CD4-positive, alpha-beta T cell (primary cell): ENCODE measurements around the gene NR5A1. TPM values are rescaled to one million over a fixed set of nuclear protein-coding genes. Genes with fewer than 3 reads are reported as not detected.
A peak's percentile ranks its signal among the peaks of the same experiment; 100 is the strongest.

Experiments used
- ATAC-seq: fragments of 200-7000 bp; cut with Tn5 transposase; one replicate; pipeline ENCODE4 v1.10.0; 2022; ENCODE audit warnings: mild to moderate bottlenecking; ENCODE audit not compliant: poor library complexity
- CTCF ChIA-PET: fragments of 350-600 bp; sonication (Branson Sonifier 250); formaldehyde crosslinking; loops from one replicate; lab custom pipeline; 2021; ENCODE audit warnings: antibody characterized with exemption, inconsistent platforms; lab: Charles Lee
- POLR2A ChIA-PET: fragments of 350-600 bp; sonication (Branson Sonifier 250); formaldehyde crosslinking; loops from one replicate; lab custom pipeline; 2021; ENCODE audit warnings: antibody characterized with exemption, inconsistent platforms; lab: Charles Lee
- DNase-seq, 14 experiments: peaks; one replicate each; pipeline ENCODE4 v3.0.0-alpha.2; 2013 to 2020; ENCODE audit warnings: mixed read lengths in 2 of 14
- H3K27ac ChIP-seq, 2 donors: one replicate each; pipeline versions ENCODE4 v1.5.1 to v1.7.0; 2013; ENCODE audit warnings: low read length in 2 of 2, low read depth in 1 of 2, mild to moderate bottlenecking in 1 of 2
- H3K27me3 ChIP-seq, 2 experiments: 1 replicate in 1 of 2; 2 replicates in 1 of 2; pipeline versions ENCODE4 v1.6.1 to v1.7.0; 2013; ENCODE audit warnings: low read length in 2 of 2, control low read depth in 1 of 2, mild to moderate bottlenecking in 1 of 2, moderate library complexity in 1 of 2; ENCODE audit not compliant: insufficient read depth in 2 of 2, control insufficient read depth in 1 of 2
- H3K36me3 ChIP-seq: one replicate; pipeline ENCODE4 v1.6.1; 2013; ENCODE audit warnings: low read length, control low read depth; ENCODE audit not compliant: insufficient read depth
- H3K4me1 ChIP-seq: one replicate; pipeline ENCODE4 v1.6.1; 2013; ENCODE audit warnings: low read length, control low read depth; ENCODE audit not compliant: insufficient read depth
- H3K4me3 ChIP-seq: one replicate; pipeline ENCODE4 v1.5.1; 2013; ENCODE audit warnings: mild to moderate bottlenecking, low read length, moderate library complexity
- H3K9me3 ChIP-seq, 2 experiments: 1 replicate in 1 of 2; 2 replicates in 1 of 2; pipeline versions ENCODE4 v1.6.1 to v1.7.0; 2013; ENCODE audit warnings: low read length in 2 of 2, mild to moderate bottlenecking in 2 of 2, control low read depth in 1 of 2, moderate library complexity in 1 of 2; ENCODE audit not compliant: control insufficient read depth in 1 of 2, insufficient read depth in 1 of 2
- H3K27ac Mint-ChIP-seq: one replicate; pipeline ENCODE4 v1.8.0; 2020; ENCODE audit warnings: mixed read lengths
- H3K27me3 Mint-ChIP-seq: one replicate; pipeline ENCODE4 v1.8.0; 2021; ENCODE audit warnings: mixed read lengths
- H3K36me3 Mint-ChIP-seq: one replicate; pipeline ENCODE4 v1.8.0; 2021; ENCODE audit warnings: low read depth, mixed read lengths
- H3K4me1 Mint-ChIP-seq: one replicate; pipeline ENCODE4 v1.8.0; 2021; ENCODE audit warnings: low read depth, mixed read lengths
- H3K4me3 Mint-ChIP-seq: one replicate; pipeline ENCODE4 v1.8.0; 2020; ENCODE audit warnings: mild to moderate bottlenecking, mixed read lengths
- H3K9me3 Mint-ChIP-seq: one replicate; pipeline ENCODE4 v1.8.0; 2020; ENCODE audit warnings: mixed read lengths
- intact Hi-C, 2 experiments: fragments of 100-400 bp; cut with DNase I in 1 of 2; cut with micrococcal nuclease in 1 of 2; formaldehyde crosslinking; loops; one replicate each; pipeline versions ENCODE4 v1.15.1 to v1.9.0; 2023 to 2025; cut with DNase I, micrococcal nuclease
- total RNA-seq, 174 experiments: library from RNA in 2 of 174; stranded (reverse) in 2 of 174; gene quantifications; one replicate each; pipeline ENCODE4 v1.2.3 and lab custom pipeline; 2021 to 2026
- TF ChIP-seq, protein P1 (sequence below): fragments of 200-600 bp; IDR thresholded peaks from one replicate; pipeline ENCODE4 v1.8.0; 2022; ENCODE audit warnings: antibody characterized with exemption, mild to moderate bottlenecking

The NR5A1 gene
- total RNA-seq, 2 experiments from 2014 or later = not detected

DNA sequence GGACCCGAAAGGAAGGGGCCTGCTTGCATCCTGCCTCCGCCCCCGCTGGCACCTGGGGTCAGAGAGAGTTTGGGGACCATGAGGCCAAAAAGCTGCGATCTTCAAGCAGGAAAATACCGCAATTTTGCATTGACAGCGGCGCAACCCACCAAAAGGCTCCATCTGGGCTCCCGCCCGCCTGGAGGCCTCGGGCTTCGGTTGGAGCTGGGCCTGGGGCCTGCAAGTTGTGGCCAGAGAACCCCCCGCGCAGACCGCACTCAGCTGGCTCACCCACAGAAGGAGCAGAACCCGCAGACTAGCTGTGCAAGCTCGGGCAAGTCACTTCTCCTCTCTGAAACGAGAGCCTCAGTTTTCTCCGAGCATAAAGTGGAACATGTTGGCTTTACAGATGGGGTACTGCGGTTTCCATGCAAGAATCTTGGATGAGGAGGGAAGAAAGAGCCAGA lies 1.3 kb downstream of the NR5A1 start:
- intact Hi-C loops = no loop called here
- no peak for ATAC-seq
- DNase-seq = no peak
- H3K4me3 Mint-ChIP-seq = no peak overlapping the region
- peaks cover 4% of the 10 kb centered on the region for H3K4me1 Mint-ChIP-seq
- Histone ChIP-seq H3K4me1 (peaks cover 8% of the 10 kb centered on the region), H3K36me3 (no peaks in the 10 kb centered on the region), H3K4me3 (no peak overlapping the region), H3K27me3 (peaks cover 29 to 38% of the 10 kb centered on the region in 2 experiments), H3K9me3 (peaks cover 0 to 7% of the 10 kb centered on the region in 2 experiments), H3K27ac (no peak overlapping the region)
- ChIA-PET POLR2A (no interaction called here), CTCF (no interaction called here)
- TF ChIP-seq, protein P1, sequence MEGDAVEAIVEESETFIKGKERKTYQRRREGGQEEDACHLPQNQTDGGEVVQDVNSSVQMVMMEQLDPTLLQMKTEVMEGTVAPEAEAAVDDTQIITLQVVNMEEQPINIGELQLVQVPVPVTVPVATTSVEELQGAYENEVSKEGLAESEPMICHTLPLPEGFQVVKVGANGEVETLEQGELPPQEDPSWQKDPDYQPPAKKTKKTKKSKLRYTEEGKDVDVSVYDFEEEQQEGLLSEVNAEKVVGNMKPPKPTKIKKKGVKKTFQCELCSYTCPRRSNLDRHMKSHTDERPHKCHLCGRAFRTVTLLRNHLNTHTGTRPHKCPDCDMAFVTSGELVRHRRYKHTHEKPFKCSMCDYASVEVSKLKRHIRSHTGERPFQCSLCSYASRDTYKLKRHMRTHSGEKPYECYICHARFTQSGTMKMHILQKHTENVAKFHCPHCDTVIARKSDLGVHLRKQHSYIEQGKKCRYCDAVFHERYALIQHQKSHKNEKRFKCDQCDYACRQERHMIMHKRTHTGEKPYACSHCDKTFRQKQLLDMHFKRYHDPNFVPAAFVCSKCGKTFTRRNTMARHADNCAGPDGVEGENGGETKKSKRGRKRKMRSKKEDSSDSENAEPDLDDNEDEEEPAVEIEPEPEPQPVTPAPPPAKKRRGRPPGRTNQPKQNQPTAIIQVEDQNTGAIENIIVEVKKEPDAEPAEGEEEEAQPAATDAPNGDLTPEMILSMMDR = no peak
- no peaks in the 10 kb centered on the region for H3K9me3 Mint-ChIP-seq
- H3K27me3 Mint-ChIP-seq = peaks cover 26% of the 10 kb centered on the region
- H3K36me3 Mint-ChIP-seq = no peaks in the 10 kb centered on the region
- H3K27ac Mint-ChIP-seq = no peak overlapping the region

DNA sequence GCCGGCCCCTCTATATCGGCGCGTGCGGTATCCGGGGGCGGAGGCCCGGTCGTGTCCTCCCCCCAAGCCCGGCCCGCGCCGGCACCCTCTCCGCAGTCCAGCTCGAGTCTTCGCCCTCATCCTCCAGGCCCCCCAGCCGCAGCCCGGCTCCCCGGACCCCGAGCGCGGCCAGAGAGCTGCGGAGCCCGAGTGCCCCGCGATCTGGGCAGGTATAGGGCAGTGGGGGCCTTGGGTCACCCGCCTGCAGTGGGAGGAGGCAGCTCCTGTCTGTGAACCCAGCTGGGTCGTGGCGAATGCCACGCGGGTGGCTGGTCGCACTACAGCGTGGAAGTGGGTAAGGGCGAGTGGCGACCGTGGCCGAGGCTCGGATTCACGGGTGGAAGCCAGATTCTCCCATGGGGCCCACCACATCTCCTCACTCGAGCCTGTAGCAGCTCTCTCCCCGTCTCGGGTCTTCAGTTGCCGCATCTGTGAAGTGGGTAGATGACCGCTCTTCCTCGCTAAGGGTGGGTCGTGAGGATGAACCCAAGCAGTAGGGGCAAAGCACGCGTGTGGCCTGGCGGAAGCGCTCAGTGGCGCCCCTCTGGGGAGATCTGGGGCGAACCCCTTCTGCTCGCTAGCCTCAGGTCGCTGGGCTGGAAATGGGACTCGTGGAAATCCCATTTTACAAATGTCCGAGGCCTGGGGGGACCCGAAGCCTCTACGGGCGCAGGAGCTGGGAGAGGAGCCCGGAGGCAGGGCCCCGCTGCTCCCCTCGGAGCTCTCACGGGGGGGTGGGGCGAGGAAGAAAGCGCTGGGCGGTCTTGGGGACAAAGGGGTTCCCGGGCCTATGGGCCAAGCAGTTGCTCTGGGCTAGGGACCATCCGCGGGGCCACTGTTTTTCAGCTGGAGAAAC lies 1.9 kb downstream of the NR5A1 start:
- ChIA-PET POLR2A (no interaction called here), CTCF (no interaction called here)
- Histone ChIP-seq H3K9me3 (peaks cover 0 to 7% of the 10 kb centered on the region in 2 experiments), H3K27me3 (peaks cover 29 to 38% of the 10 kb centered on the region in 2 experiments), H3K4me3 (no peak overlapping the region), H3K4me1 (peaks cover 8% of the 10 kb centered on the region), H3K27ac (no peak overlapping the region), H3K36me3 (no peaks in the 10 kb centered on the region)
- H3K4me3 Mint-ChIP-seq = peak overlapping the region; percentile 58
- no peak overlapping the region for H3K27ac Mint-ChIP-seq
- intact Hi-C loops = no loop called here
- DNase-seq (no peak), ATAC-seq (no peak)
- peaks cover 4% of the 10 kb centered on the region for H3K4me1 Mint-ChIP-seq
- peaks cover 31% of the 10 kb centered on the region for H3K27me3 Mint-ChIP-seq
- TF ChIP-seq, protein P1 = no peak
- H3K9me3 Mint-ChIP-seq = no peaks in the 10 kb centered on the region
- no peaks in the 10 kb centered on the region for H3K36me3 Mint-ChIP-seq

DNA sequence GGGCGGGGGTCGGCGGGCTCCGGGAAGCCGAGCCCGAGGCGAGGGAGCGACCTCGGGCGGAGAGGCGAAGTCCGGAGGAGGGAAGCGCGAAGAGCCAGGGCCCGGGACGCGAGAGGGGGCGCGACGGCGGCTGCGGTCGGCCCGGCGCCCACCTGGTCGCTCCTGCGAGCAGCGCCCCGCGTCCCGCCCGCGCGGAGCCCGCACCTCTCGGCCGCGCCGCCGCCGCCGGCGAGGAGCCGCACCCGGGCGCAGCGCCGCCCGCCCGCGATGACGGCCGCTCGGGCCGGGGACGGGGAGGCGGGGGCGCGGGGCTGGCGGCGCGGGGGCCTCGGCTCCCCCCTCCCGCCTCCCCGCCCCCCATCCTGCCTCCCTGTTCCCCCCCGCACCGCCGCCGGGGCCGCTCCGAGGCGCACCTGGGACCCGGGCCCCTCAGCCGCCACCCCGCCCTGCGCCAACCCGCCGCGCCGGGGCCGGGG lies 2.6 kb downstream of the NR5A1 start:
- Mint-ChIP-seq H3K9me3 (no peaks in the 10 kb centered on the region), H3K27ac (no peak overlapping the region), H3K4me3 (no peak overlapping the region), H3K27me3 (peaks cover 33% of the 10 kb centered on the region), H3K4me1 (peaks cover 4% of the 10 kb centered on the region), H3K36me3 (no peaks in the 10 kb centered on the region)
- ATAC-seq = no peak
- no peaks in the 10 kb centered on the region for H3K36me3 ChIP-seq
- ChIA-PET POLR2A (no interaction called here), CTCF (no interaction called here)
- intact Hi-C loops = no loop called here
- no peak for DNase-seq
- no peak overlapping the region for H3K27ac ChIP-seq
- peaks cover 29 to 38% of the 10 kb centered on the region in 2 experiments for H3K27me3 ChIP-seq
- no peak overlapping the region for H3K4me3 ChIP-seq
- TF ChIP-seq, protein P1 = no peak
- H3K9me3 ChIP-seq = peaks cover 0 to 7% of the 10 kb centered on the region in 2 experiments
- peaks cover 8% of the 10 kb centered on the region for H3K4me1 ChIP-seq
